Measurements from ENCODE around the gene UFD1. TPM values are rescaled to one million over a fixed set of nuclear protein-coding genes. Genes with fewer than 3 reads are reported as not detected.

The UFD1 gene
- 49.9 and 51.2 TPM in 2 replicates for total RNA-seq

DNA sequence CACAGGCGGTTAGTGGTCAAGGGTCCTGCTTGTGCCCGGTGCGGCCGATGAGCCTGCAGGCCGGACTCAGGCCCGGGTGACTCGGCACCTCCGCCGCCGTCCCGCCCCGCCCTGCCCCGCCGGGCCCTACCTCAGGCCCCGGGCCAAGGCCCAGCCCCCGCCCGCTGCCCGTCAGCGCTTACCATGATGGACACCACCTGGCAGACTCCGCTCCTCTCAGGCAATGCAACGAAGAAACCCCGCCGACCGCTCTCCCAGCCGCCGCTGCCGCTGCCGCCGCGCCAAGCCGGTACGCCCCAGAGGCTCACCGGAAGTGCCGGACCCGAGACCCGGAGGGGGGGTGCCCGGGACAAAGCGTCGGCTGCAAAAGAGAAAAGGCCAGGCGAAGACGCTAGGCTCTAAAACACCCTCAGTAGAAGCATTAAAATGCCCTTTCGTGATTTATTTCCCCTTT, at the start of gene UFD1:
UFD1 (minus strand) TSS at position 293 of the 454 bp plus-strand sequence; CDS start at position 185, 108 bp downstream.

DNA sequence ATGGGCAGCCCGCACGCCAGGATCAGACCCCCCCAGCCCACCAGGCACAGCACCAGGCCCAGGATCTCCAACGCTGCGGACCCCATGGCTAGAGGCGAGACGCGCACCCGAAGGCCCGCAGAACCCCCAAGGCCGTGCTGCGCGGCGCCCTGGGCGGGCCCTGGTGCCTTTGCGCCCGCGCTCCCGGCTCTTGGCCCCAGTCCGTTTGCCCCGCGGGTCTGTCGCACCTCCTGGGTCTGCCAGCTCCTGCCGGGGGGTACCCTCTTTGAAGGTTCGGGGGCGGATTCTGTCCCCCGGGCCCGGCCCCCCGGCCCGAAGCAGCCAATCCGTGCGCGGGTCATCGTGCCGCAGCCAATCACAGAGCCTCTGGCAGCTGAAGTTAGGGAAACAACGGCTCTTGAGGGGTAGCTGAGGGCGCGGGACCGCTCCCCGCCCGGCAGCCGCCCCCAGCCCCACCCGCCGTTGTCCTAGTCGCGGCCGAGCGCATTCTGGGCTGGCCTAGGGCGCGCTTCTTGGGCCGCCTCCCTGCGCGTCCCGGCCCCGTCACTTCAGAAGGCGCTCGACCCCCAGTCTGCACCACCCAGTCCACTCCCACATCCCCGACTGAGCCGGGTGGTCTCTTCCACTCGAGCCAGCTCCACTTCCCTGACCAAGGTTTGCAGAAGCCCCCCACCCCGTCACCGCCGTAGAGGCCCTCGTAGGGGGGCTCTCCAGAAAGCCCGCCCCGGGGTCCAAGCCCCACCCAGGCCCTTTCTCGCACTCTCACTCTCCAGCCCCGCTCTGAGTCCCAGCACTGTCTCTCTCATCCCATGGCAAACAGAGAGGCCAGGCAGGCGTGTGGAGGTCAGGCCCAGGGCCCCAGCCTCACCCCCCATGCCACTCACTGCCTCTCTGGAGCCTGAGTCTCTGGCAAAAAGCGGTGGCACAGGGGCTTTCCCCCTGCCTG, 45.5 kb upstream of the UFD1 start, which contains the start of gene CLDN5:
CLDN5 (minus strand) TSS at position 241 of the 946 bp plus-strand sequence; CDS start at position 86, 155 bp downstream.

GRCh38 chr22:19479355-19480172, 571 bp upstream of the UFD1 start, which contains the start of gene CDC45:
CDC45 (plus strand) TSS chr22:19479920; CDS start chr22:19479969, 49 bp downstream.

DNA sequence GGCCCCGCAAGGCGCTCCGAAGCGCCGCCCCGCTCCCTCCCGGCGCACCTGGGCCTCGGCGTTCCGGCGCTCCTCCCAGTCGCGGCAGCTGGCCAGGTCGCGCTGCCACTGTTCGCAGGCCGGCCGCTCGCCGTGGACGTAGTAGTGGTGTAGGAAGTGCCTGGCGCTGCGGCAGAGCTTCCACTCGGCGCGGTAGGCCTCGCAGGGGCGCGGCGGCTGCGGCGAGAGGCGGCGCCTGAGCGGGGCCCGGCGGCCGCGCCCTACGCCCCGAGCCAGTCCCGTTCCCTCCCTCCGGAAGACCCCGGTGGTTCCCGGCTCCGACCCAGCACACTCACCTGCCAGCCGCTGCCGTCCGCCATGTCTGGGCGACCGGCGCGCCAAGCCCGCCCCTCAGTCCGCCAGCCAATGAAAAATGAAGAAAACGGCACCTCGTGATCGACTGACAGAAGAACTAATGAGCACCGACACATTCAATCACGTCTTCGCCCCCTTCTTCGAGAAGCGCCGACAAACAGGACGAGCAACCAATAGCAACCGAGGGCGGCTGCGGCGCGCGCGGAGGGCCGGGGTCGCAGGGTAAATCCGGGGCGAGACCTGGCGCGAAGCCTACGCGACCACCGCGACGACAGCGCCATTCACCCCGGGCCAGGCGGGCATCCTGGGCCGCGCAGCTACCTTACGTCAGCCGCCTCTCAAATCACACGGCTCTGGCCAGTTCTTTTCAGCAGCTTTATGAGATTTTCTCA, 31.5 kb downstream of the UFD1 start, which contains the start of gene C22orf39:
C22orf39 (minus strand) TSS at position 382 of the 746 bp plus-strand sequence; CDS start at position 359, 23 bp downstream.

DNA sequence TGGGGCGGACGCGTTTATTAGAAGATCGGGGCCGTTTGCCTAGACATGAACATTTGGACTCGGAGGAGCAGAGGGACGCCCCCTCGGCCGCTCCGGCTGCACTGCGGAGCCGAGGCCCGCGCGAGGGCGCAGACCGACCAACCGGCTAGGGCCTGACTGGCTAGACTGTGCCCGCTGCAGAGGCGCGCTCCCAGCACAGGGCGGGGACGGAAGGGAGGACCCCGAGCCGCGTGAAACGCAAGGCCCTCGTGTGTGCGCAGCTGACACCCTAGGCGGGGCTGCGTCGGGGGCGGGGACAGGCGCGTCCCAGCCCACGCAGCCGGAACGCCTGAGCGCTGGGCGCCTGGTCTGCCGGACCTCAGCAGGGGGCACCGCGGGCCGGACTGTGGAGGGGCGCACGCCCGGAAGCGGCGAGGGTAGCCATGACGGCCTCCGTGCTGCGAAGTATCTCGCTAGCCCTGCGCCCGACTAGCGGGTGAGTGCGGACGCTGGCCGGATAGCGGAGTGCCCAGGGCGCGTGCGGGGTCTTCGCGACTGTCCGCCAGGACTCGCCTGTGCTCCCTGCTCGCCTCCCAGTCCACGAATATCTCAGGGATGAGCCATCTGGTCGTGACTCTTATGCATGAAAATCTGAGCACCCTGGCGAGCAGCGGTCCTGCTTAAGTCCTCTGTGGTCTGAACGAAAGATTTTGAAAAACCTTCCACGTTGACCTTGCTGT, 46.7 kb downstream of the UFD1 start, which contains the start of gene MRPL40:
MRPL40 (plus strand) TSS at position 413 of the 719 bp plus-strand sequence; CDS start at position 423, 10 bp downstream.

GRCh38 chr22:19431649-19432132, 47.3 kb downstream of the UFD1 start, which contains the start of gene HIRA:
HIRA (minus strand) TSS chr22:19431733; CDS start chr22:19431476, 257 bp downstream.

Other genes starting within 250 kb of the UFD1 start
- 5.9 and 10.1 TPM in 2 replicates for gene CLTCL1, start 187.5 kb downstream of the UFD1 start, total RNA-seq
- gene HIRA, start 47.5 kb downstream of the UFD1 start, total RNA-seq, result 14.6 and 17.9 TPM in 2 replicates
- 34.9 and 49.5 TPM in 2 replicates for gene MRPL40, start 46.6 kb downstream of the UFD1 start, total RNA-seq
- 9.5 and 10.7 TPM in 2 replicates for gene C22orf39, start 31.5 kb downstream of the UFD1 start, total RNA-seq
- 3.4 and 4.8 TPM in 2 replicates for gene CDC45, start 727 bp upstream of the UFD1 start, total RNA-seq
- gene CLDN5, start 45.2 kb upstream of the UFD1 start, total RNA-seq, result 0.13 and 0.76 TPM in 2 replicates
- gene SEPTIN5, start 235.3 kb upstream of the UFD1 start, total RNA-seq, result 20.6 and 30.6 TPM in 2 replicates
- gene GP1BB, start 244.3 kb upstream of the UFD1 start, total RNA-seq, result 1.4 and 2.6 TPM in 2 replicates